ENCODE data around the gene MATN4.

The MATN4 gene

GRCh38 chr20:45293041-45294002, 14.8 kb downstream of the MATN4 start:
- H3K27ac ChIP-seq = peak overlapping the region; percentile 66
- TF ChIP-seq CTCF (conservative IDR thresholded peaks at IDR 0.05) (peak; percentile 99), ZFX (IDR thresholded peaks at IDR 0.05) (peak; percentile 42; the same call in 1 of the 2 replicates)

- TF ChIP-seq ZFX (IDR thresholded peaks at IDR 0.05) = no peak
- TF ChIP-seq CTCF (conservative IDR thresholded peaks at IDR 0.05) = no peak
- H3K27ac ChIP-seq = no peak overlapping the region
These were observed 15.8 kb downstream of the MATN4 start for GRCh38 chr20:45292343-45292742.

GRCh38 chr20:45291526-45291925, 16.6 kb downstream of the MATN4 start:
- TF ChIP-seq CTCF (conservative IDR thresholded peaks at IDR 0.05) (no peak), ZFX (IDR thresholded peaks at IDR 0.05) (no peak)
- H3K27ac ChIP-seq = no peak overlapping the region

GRCh38 chr20:45290677-45291355, 17.3 kb downstream of the MATN4 start:
- TF ChIP-seq CTCF (conservative IDR thresholded peaks at IDR 0.05) = peak; percentile 95
- no peak for TF ChIP-seq ZFX (IDR thresholded peaks at IDR 0.05)
- no peak overlapping the region for H3K27ac ChIP-seq

GRCh38 chr20:45289942-45290676, 18.0 kb downstream of the MATN4 start:
- no peak overlapping the region for H3K27ac ChIP-seq
- TF ChIP-seq ZFX (IDR thresholded peaks at IDR 0.05) (no peak), CTCF (conservative IDR thresholded peaks at IDR 0.05) (no peak)

GRCh38 chr20:45288860-45289259, 19.2 kb downstream of the MATN4 start:
- H3K27ac ChIP-seq = no peak overlapping the region
- TF ChIP-seq CTCF (conservative IDR thresholded peaks at IDR 0.05) (no peak), ZFX (IDR thresholded peaks at IDR 0.05) (no peak)

Data from C4-2B (cell line).